GM12891 (cell line): ENCODE measurements around the gene SLC25A44.
A peak's percentile ranks its signal among the peaks of the same experiment; 100 is the strongest.
"Not testable (repeated sequence)": the region's sequence is repeated elsewhere in the genome, so short reads cannot be mapped to it uniquely, and the experiment has no call there.

Experiments
- DNase-seq: peaks from one replicate; pipeline ENCODE4 v3.0.0; 2011; ENCODE audit warnings: low spot score; ENCODE audit not compliant: insufficient read length
- FAIRE-seq: peaks from 2 replicates; lab custom pipeline; 2011; peaks lifted over from hg19 to GRCh38; lab: Jason Lieb, UNC
- PAX5 ChIP-seq: IDR thresholded peaks from 2 replicates; pipeline ENCODE4 v1.6.1; 2011; ENCODE audit warnings: low read length, moderate library complexity, mild to moderate bottlenecking; ENCODE audit not compliant: insufficient read depth, severe bottlenecking
- POLR2A ChIP-seq: IDR thresholded peaks from 2 replicates; pipeline ENCODE4 v1.6.1; 2011; ENCODE audit warnings: low read depth, low read length, control low read depth
- POLR2AphosphoS5 ChIP-seq: IDR thresholded peaks from 2 replicates; pipeline ENCODE4 v1.6.1; 2011; ENCODE audit warnings: low read depth, low read length, control low read depth
- POU2F2 ChIP-seq: IDR thresholded peaks from 2 replicates; pipeline ENCODE4 v1.6.1; 2011; ENCODE audit warnings: low read depth, mild to moderate bottlenecking, control low read depth, low read length, moderate library complexity
- SPI1 ChIP-seq: IDR thresholded peaks from 2 replicates; pipeline ENCODE4 v1.6.1; 2011; ENCODE audit warnings: low read depth, low read length, control low read depth
- TAF1 ChIP-seq: IDR thresholded peaks from 2 replicates; pipeline ENCODE4 v1.6.1; 2011; ENCODE audit warnings: low read depth, low read length, control low read depth

Gene SLC25A44

DNA sequence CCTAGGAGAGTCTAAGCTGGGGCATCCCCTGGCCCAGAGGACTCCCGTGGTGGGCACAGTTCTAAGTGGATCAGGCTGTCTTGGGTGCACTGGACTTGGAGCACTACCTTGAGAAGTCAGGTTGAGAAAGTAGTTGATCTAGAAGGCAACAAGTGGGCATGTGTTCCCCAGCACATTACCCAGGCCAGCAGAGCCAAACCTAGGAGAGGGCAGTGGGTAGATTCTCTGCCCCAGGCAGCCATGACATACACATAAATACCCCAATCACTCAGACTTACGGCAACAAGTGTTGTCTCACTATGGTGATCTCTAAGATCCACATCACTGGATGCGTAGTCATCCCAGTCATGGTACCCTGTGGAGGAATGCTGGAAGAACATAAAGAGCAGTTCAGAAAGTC lies 17.3 kb downstream of the SLC25A44 start:
- FAIRE-seq (no peak), DNase-seq (no peak)
- TF ChIP-seq TAF1: no peak
- no peak for TF ChIP-seq POLR2AphosphoS5
- no peak for TF ChIP-seq POLR2A
- no peak for TF ChIP-seq PAX5
- TF ChIP-seq SPI1: no peak
- TF ChIP-seq POU2F2: no peak

GRCh38 chr1:156212130-156212529 lies 18.2 kb downstream of the SLC25A44 start:
- no peak for DNase-seq
- TF ChIP-seq POLR2AphosphoS5: no peak
- no peak for TF ChIP-seq PAX5
- TF ChIP-seq POU2F2: no peak
- no peak for TF ChIP-seq SPI1
- TF ChIP-seq POLR2A: no peak
- TF ChIP-seq TAF1: no peak
- no peak for FAIRE-seq

DNA sequence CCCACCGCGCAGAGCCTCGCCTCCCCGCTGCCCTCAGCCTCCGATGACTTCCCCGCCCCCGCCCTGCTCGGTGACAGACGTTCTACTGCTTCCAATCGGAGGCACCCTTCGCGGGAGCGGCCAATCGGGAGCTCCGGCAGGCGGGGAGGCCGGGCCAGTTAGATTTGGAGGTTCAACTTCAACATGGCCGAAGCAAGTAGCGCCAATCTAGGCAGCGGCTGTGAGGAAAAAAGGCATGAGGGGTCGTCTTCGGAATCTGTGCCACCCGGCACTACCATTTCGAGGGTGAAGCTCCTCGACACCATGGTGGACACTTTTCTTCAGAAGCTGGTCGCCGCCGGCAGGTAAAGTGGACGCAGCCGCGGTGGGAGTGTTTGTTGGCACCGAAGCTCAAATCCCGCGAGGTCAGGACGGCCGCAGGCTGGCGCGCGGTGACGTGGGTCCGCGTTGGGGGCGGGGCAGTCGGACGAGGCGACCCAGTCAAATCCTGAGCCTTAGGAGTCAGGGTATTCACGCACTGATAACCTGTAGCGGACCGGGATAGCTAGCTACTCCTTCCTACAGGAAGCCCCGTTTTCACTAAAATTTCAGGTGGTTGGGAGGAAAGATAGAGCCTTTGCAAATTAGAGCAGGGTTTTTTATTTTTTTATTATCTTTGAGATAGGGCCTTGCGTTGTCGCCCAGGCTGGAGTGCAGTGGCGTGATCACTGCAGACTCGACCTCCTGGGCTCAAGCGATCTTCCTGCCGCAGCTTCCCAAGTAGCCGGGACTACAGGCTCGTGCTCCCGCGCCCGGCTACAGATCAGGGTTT lies 19.1 kb downstream of the SLC25A44 start, which contains the start of gene PMF1:
PMF1 (plus strand) TSS at position 175 of the 811 bp plus-strand sequence; CDS start at position 184, 9 bp downstream.
- DNase-seq (peak; percentile 98), FAIRE-seq (peak; percentile 20)
- TF ChIP-seq PAX5 (no peak), POLR2AphosphoS5 (peak; percentile 95), SPI1 (0 out of 2 replicates have a peak, but pooled peaks have one; percentile 6), POU2F2 (no peak; the same call in 1 of the 2 replicates), POLR2A (peak; percentile 85), TAF1 (peak; percentile 91)

- DNase-seq: no peak
- FAIRE-seq: no peak
- TF ChIP-seq PAX5 (no peak), POU2F2 (no peak), SPI1 (no peak), POLR2AphosphoS5 (no peak), POLR2A (no peak), TAF1 (no peak)
Measured at GRCh38 chr1:156213644-156213966, 19.7 kb downstream of the SLC25A44 start.

- DNase-seq: no peak
- TF ChIP-seq SPI1 (no peak), PAX5 (no peak), POU2F2 (no peak), POLR2AphosphoS5 (no peak), POLR2A (no peak), TAF1 (no peak)
- FAIRE-seq: no peak
Measured at GRCh38 chr1:156214024-156214748, 20.3 kb downstream of the SLC25A44 start.

- DNase-seq: not testable (repeated sequence)
- peak; percentile 100 for FAIRE-seq
Measured at GRCh38 chr1:156216361-156217086, 22.6 kb downstream of the SLC25A44 start.

DNA sequence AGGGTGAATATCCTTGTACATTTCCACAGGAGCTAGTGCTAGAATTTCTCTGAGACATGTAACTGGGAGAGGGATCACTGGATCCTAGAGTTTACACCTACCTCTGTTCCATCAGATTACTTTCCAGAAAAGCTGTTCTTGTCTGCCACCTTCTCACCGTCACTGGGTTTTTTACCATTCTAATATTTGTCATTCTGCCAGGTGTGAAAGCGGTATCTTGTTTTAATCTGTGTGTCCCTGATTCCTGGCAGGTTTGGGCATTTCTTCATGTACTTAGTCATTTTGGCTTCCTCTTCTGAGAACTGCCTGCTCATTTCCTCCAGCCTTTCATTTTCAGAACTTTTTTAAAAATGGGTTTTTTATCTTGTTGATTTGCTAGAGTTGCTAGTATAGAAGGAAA lies 24.0 kb downstream of the SLC25A44 start:
- FAIRE-seq: no peak
- DNase-seq: no peak
- TF ChIP-seq POU2F2: no peak
- no peak for TF ChIP-seq PAX5
- TF ChIP-seq POLR2A: no peak
- peak; percentile 54 for TF ChIP-seq SPI1
- TF ChIP-seq POLR2AphosphoS5: no peak
- TF ChIP-seq TAF1: no peak

DNA sequence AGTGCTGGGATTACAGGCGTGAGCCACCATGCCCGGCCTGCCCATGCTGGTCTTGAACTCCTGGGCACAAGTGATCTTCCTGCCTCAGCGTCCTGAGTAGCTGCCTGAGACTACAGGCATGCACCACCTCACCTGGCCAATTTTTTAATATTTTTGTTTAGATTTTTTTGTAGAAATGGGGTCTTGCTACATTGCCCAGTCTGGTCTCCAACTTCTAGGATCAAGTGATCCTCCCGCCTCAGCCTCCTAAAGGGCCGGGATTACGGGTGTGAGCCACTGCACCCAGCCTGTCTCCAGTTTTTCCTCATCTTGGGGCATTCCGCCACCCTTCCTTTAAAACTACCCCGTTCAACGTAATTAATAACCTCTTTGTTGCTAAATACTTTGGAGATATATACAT lies 26.3 kb downstream of the SLC25A44 start:
- DNase-seq (no peak), FAIRE-seq (no peak)
- TF ChIP-seq SPI1 (no peak), POLR2A (no peak), POLR2AphosphoS5 (no peak), TAF1 (no peak), POU2F2 (no peak), PAX5 (no peak)

DNA sequence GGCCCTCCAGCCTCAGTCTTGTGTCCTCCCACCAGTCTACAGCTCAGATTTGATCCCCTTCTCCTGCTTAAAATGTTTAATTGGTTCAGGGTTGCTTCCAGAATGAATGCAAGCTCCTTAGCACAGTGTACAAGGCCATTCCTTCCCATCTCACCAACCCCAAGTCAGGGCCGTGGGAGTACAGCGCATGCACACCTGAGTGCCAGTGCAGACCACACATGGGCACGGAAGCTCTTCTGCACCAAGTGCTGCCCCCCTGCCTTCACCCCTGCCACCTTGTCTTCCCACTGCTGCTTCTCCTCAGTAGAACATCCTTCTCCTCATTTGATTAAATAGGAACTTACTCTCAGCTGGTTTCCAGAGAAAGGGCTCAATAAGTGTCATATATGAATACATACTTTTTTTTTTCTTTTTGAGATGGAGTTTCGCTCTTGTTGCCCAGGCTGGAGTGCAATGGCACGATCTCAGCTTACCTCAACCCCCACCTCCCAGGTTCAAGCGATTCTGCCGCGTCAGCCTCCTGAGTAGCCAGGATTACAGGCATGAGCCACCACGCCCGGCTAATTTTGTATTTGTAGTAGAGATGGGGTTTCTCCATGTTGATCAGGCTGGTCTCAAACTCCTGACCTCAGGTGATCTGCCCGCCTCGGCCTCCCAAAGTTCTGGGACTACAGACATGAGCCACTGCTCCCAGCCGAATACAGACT lies 28.2 kb downstream of the SLC25A44 start:
- DNase-seq: no peak
- no peak for FAIRE-seq
- TF ChIP-seq POU2F2: no peak
- TF ChIP-seq PAX5: no peak
- no peak for TF ChIP-seq SPI1
- TF ChIP-seq POLR2A: no peak
- no peak for TF ChIP-seq POLR2AphosphoS5
- no peak for TF ChIP-seq TAF1
